Esophagus squamous epithelium (tissue), 5 donors: ENCODE results near the gene NPAS1. TPM values are rescaled to one million over a fixed set of nuclear protein-coding genes. Genes with fewer than 3 reads are reported as not detected.

Source experiments
- DNase-seq: peaks from one replicate; lab custom pipeline; 2025; lab: John Stamatoyannopoulos, UW
- H3K27ac ChIP-seq, 4 donors: fragments of 200-600 bp; sonication (generic); one replicate each; pipeline ENCODE4 v1.5.1; 2016 to 2019; ENCODE audit warnings: mild to moderate bottlenecking in 1 of 4
- H3K27me3 ChIP-seq, 4 donors: fragments of 200-600 bp; sonication (generic); 1 replicate in 3 of 4; 2 replicates in 1 of 4; pipeline versions ENCODE4 v1.5.1 to v1.6.0; 2017 to 2021; ENCODE audit warnings: antibody characterized with exemption in 1 of 4
- H3K36me3 ChIP-seq, 3 donors: fragments of 200-600 bp; sonication (generic); one replicate each; pipeline ENCODE4 v1.5.1; 2016 to 2019
- H3K4me1 ChIP-seq, 3 donors: fragments of 200-600 bp; sonication (generic); one replicate each; pipeline ENCODE4 v1.5.1; 2017 to 2019
- H3K4me3 ChIP-seq, 4 donors: fragments of 200-600 bp; sonication (generic); 1 replicate in 3 of 4; 2 replicates in 1 of 4; pipeline ENCODE4 v1.5.1; 2016 to 2019; ENCODE audit warnings: mild to moderate bottlenecking in 2 of 4, moderate library complexity in 1 of 4
- H3K9me3 ChIP-seq, 3 donors: fragments of 200-600 bp; sonication (generic); one replicate each; pipeline ENCODE4 v1.5.1; 2016 to 2019
- POLR2A ChIP-seq, 4 donors: fragments of 450-650 bp; IDR thresholded peaks; one replicate each; pipeline ENCODE4 v1.6.1; 2017; ENCODE audit warnings: antibody characterized with exemption in 4 of 4, mild to moderate bottlenecking in 4 of 4, moderate library complexity in 3 of 4
- WGBS, 2 donors: methylation state at CpG; one replicate each; pipeline ENCODE4 v1.1.5; 2018; 5-methylcytosine and 5-hydroxymethylcytosine counted together
- intact Hi-C: fragments of 100-400 bp; cut with DNase I; formaldehyde crosslinking; loops from one replicate; pipeline ENCODE4 v1.15.0; 2022
- total RNA-seq, 4 donors: library from RNA; depleted of rRNA; stranded (reverse); fragments of >200 nt; gene quantifications; one replicate each; pipeline ENCODE4 v1.1.0, GENCODE V29; 2016
- TF ChIP-seq, protein P1 (sequence below), 6 experiments: fragments of 450-650 bp in 4 of 6; fragments of 200-600 bp in 2 of 6; sonication (generic) in 2 of 6; IDR thresholded peaks; one replicate each; pipeline ENCODE4 v1.5.1; 2016 to 2019; ENCODE audit warnings: antibody characterized with exemption in 6 of 6, mild to moderate bottlenecking in 4 of 6, moderate library complexity in 4 of 6
- donor health status: DM: yes; HTN: yes; CAD: no.

NPAS1 gene
- total RNA-seq, 4 donors from 2014 or later, result 0.18 to 4.3 (median 1.1) TPM; not detected in 1

DNA sequence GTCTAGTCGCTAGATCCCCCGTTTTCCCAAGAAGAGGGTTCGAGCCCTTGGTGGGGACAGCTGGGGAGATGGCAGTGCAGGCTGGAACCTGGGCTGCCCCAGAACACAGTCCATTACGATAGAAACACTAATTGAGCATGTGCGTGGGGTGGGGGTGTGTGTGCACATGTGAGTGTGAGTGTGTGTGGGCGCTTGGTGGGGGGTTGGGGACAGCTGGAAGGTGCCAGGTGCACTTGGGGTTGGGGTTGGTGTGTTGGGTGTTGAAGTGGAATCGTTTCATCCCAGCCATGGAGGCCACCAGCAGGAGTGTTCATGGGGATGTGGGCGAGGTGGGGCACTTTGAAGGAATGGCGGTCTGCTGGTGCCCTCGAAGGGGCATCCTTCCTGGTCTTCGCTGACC, 18.1 kb upstream of the NPAS1 start:
- intact Hi-C loops, result no loop called here
- Histone ChIP-seq H3K27me3 (peaks cover 0 to 5% (median 0%) of the 10 kb centered on the region in 4 donors), H3K27ac (no peak overlapping the region), H3K9me3 (no peaks in the 10 kb centered on the region), H3K4me3 (no peak overlapping the region), H3K36me3 (peaks cover 5 to 55% (median 24%) of the 10 kb centered on the region in 3 donors), H3K4me1 (peaks cover 3 to 13% (median 11%) of the 10 kb centered on the region in 3 donors)
- no peak for TF ChIP-seq POLR2A (IDR thresholded peaks at IDR 0.05)
- TF ChIP-seq, protein P1, sequence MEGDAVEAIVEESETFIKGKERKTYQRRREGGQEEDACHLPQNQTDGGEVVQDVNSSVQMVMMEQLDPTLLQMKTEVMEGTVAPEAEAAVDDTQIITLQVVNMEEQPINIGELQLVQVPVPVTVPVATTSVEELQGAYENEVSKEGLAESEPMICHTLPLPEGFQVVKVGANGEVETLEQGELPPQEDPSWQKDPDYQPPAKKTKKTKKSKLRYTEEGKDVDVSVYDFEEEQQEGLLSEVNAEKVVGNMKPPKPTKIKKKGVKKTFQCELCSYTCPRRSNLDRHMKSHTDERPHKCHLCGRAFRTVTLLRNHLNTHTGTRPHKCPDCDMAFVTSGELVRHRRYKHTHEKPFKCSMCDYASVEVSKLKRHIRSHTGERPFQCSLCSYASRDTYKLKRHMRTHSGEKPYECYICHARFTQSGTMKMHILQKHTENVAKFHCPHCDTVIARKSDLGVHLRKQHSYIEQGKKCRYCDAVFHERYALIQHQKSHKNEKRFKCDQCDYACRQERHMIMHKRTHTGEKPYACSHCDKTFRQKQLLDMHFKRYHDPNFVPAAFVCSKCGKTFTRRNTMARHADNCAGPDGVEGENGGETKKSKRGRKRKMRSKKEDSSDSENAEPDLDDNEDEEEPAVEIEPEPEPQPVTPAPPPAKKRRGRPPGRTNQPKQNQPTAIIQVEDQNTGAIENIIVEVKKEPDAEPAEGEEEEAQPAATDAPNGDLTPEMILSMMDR (IDR thresholded peaks at IDR 0.05), result no peak
- 83 to 85% methylated on average over 6 to 7 of the region's 11 CpGs for WGBS, 2 donors
- no peak for DNase-seq

DNA sequence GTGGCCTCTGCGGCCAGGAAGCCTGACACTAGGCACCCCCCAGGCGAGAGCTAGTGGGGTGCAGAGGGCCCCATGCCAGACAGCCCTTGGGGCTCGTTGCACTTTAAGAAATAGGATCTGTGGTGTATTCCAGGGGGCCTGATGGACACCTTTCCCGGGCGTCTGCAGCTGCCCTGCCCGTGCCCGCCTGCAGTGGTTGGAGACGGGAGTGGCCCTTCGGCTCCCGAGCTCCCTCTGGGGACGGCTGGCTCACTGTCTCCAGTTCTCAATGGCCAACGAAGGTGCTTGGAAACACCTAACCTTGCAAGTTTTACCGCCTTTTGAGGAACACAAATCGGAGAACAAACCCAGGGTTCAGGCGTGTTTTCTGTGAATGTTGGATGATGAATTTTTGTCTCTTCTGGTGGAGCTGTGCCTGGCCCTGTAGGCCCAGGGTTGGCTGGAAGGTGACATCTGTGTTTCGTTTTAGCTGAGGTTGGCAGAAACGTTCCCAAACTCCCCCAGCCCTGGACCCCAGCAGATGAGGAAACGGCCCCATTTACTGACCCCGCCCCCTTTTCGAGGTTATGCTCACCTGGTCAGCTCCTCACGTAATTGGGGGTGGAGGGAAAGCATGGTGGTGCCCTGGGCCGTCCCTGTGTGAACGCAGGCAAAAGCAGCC, 17.4 kb upstream of the NPAS1 start:
- DNase-seq, result no peak
- intact Hi-C loops, result no loop called here
- no peak for TF ChIP-seq POLR2A (IDR thresholded peaks at IDR 0.05)
- TF ChIP-seq, protein P1 (IDR thresholded peaks at IDR 0.05), result peak in 3 of 6 experiments; percentile 13 to 52 (median 30)
- no peaks in the 10 kb centered on the region for H3K9me3 ChIP-seq
- peaks cover 3 to 13% (median 11%) of the 10 kb centered on the region in 3 donors for H3K4me1 ChIP-seq
- WGBS, 2 donors, result 59 to 79% methylated on average over 9 to 15 of the region's 23 CpGs
- H3K27ac ChIP-seq, result no peak overlapping the region
- peaks cover 5 to 49% (median 24%) of the 10 kb centered on the region in 3 donors for H3K36me3 ChIP-seq
- H3K4me3 ChIP-seq, result no peak overlapping the region
- H3K27me3 ChIP-seq, result peaks cover 0 to 5% (median 0%) of the 10 kb centered on the region in 4 donors

DNA sequence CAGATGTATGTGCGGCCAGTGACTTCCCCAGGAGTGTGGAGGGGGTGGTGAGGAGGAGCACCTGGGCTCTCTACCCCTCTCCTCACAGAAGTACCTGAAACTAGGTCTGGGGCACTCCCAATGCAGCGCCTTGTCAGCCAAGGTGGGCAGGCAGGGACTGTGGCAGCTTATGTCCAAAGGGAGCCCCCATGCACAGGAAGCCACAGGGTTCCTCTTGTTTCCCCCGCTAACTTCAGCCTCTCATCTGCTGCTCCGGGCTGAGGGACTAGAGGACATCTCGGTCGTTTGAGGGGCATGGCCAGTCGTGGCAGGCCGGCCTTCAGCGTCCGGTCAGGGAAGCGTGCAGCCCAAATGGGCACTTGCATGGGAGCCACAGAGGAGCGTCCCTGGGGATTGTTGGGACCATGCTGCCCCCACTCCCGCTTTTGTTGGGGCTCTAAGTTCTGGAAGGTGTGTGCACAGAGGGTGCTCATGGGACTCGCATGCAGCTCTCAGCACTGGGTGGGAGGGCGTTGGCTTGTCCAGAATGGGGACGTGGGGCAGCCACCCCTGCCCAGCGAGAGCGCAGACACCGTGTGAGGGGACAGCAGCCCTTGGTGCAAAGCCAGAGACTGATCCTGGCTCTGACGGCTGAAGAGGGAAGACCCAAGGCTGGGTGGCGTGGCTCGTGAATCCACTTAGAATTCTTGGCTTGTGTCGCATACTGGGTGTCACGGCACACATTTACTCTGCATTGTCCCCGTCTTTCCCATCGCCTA, 16.6 kb upstream of the NPAS1 start:
- peaks cover 5 to 41% (median 24%) of the 10 kb centered on the region in 3 donors for H3K36me3 ChIP-seq
- intact Hi-C loops, result no loop called here
- no peaks in the 10 kb centered on the region for H3K9me3 ChIP-seq
- H3K4me3 ChIP-seq, result no peak overlapping the region
- peaks cover 0 to 5% (median 0%) of the 10 kb centered on the region in 4 donors for H3K27me3 ChIP-seq
- WGBS, 2 donors, result 67 to 79% methylated on average over 9 to 21 of the region's 26 CpGs
- peaks cover 3 to 13% (median 11%) of the 10 kb centered on the region in 3 donors for H3K4me1 ChIP-seq
- H3K27ac ChIP-seq, result no peak overlapping the region
- no peak for DNase-seq
- TF ChIP-seq POLR2A (IDR thresholded peaks at IDR 0.05), result no peak
- TF ChIP-seq, protein P1 (IDR thresholded peaks at IDR 0.05), result no peak

DNA sequence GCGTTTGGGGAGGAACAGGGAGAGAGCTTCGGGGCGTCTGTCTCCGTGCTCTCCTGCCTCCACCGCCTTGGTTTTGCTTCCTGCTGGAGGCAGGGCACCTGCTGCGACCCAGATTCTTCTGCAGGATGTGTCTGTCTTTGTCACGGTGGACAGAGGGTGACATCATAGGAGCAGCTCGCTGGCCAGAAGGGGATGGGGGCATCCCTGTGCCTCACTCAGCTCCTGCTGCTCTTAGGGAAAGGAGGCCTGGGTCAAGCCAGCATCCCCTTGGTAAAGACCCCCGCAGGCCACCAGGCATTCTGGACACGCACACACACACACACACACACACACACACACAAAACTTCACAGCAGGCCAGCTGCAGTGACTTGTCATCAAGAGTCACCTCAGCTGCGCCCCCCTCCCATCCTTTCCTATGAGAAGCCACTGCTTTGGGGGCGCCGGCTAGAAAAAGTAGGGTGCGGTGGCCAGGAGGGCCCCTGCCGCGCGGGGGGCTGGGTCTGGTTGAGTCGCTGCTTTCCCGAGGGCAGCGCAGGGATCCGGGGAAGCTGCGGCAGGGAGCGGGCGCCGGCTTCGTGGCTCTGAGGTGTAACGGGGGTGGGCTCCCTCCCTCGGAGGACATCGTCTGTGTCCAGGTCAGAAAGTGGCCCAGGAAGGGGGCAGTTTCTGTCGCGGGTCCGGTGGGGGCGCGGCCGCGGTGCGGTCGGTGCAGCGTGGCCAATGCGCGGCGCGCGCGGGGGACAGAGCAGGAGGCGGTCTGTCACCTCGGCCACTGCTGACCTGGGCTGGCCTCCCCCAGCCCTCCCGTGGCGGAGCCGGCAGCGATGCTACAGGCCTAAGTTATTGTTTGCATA, 15.8 kb upstream of the NPAS1 start:
- peaks cover 5 to 33% (median 21%) of the 10 kb centered on the region in 3 donors for H3K36me3 ChIP-seq
- no peak for DNase-seq
- intact Hi-C loops, result no loop called here
- H3K9me3 ChIP-seq, result no peaks in the 10 kb centered on the region
- 17 to 50% methylated on average over 6 to 15 of the region's 51 CpGs for WGBS, 2 donors
- TF ChIP-seq, protein P1 (IDR thresholded peaks at IDR 0.05), result no peak
- no peak for TF ChIP-seq POLR2A (IDR thresholded peaks at IDR 0.05)
- no peak overlapping the region for H3K4me3 ChIP-seq
- H3K4me1 ChIP-seq, result peaks cover 3 to 13% (median 11%) of the 10 kb centered on the region in 3 donors
- no peak overlapping the region for H3K27ac ChIP-seq
- H3K27me3 ChIP-seq, result peaks cover 0 to 11% (median 0%) of the 10 kb centered on the region in 4 donors
